ENCODE data around the gene CEP70. TPM values are rescaled to one million over a fixed set of nuclear protein-coding genes. Genes with fewer than 3 reads are reported as not detected.
A peak's percentile ranks its signal among the peaks of the same experiment; 100 is the strongest.

CEP70 gene
- polyA plus RNA-seq, 1 donor (not counting 4 experiments of a cell fraction or from before 2014, with no cell fraction given), result 11.4 TPM

DNA sequence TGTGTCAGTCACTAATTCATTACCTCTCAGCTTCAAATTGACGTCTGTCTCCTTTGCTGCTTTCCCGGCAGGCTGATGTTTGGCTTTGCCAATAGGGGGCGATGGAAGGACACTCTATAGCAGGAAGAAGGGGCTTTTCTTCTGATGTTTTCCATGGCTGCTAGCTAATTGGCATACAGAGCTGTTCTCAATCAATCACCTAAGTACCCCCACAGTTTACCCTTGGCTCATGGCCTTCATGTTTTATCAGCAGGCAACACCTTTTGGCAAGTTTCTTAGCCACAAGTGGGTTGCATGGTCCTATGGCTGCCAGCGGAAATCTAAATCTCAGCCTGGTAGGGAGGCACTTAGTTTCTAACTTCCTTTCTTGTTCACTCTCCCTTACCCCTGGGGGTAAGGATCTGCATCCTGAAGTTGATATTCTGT is 114.6 kb downstream of the CEP70 start:
- Histone ChIP-seq H3K79me2 (ENCODE audit: control insufficient read depth, insufficient read depth, low read length) (no peaks in the 10 kb centered on the region), H3K27me3 (ENCODE audit: control insufficient read depth, extremely low read depth, insufficient read depth, low read length) (no peaks in the 10 kb centered on the region), H3K9me1 (ENCODE audit: control insufficient read depth, extremely low read depth, insufficient read depth, low read length) (no peaks in the 10 kb centered on the region), H3K4me3 (ENCODE audit: control insufficient read depth in 2 of 3, extremely low read depth in 1 of 3, insufficient read depth in 2 of 3, low read depth in 1 of 3, low read length in 3 of 3) (no peak overlapping the region), H3K4me2 (ENCODE audit: control insufficient read depth, extremely low read depth, insufficient read depth, low read depth, low read length) (no peak overlapping the region), H4K20me1 (ENCODE audit: control insufficient read depth, extremely low read depth, insufficient read depth, low read length) (no peaks in the 10 kb centered on the region), H3K36me3 (ENCODE audit: control insufficient read depth in 2 of 2, extremely low read depth in 1 of 2, insufficient read depth in 2 of 2, low read length in 2 of 2) (no peaks in the 10 kb centered on the region), H2AFZ (ENCODE audit: control insufficient read depth, low read length) (no peak overlapping the region), H3K4me1 (ENCODE audit: control insufficient read depth, extremely low read depth, insufficient read depth, low read length) (no peaks in the 10 kb centered on the region), H3K9ac (ENCODE audit: control insufficient read depth, extremely low read depth, insufficient read depth, low read length) (no peak overlapping the region), H3K9me3 (ENCODE audit: control insufficient read depth, low read depth, low read length) (no peaks in the 10 kb centered on the region), H3K27ac (ENCODE audit: control insufficient read depth, insufficient read depth, low read length) (no peak overlapping the region)
- TF ChIP-seq, protein P1, sequence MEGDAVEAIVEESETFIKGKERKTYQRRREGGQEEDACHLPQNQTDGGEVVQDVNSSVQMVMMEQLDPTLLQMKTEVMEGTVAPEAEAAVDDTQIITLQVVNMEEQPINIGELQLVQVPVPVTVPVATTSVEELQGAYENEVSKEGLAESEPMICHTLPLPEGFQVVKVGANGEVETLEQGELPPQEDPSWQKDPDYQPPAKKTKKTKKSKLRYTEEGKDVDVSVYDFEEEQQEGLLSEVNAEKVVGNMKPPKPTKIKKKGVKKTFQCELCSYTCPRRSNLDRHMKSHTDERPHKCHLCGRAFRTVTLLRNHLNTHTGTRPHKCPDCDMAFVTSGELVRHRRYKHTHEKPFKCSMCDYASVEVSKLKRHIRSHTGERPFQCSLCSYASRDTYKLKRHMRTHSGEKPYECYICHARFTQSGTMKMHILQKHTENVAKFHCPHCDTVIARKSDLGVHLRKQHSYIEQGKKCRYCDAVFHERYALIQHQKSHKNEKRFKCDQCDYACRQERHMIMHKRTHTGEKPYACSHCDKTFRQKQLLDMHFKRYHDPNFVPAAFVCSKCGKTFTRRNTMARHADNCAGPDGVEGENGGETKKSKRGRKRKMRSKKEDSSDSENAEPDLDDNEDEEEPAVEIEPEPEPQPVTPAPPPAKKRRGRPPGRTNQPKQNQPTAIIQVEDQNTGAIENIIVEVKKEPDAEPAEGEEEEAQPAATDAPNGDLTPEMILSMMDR (optimal IDR thresholded peaks at IDR 0.05 in 1 of 3, IDR thresholded peaks at IDR 0.05 in 1 of 3, conservative IDR thresholded peaks at IDR 0.05 in 1 of 3; ENCODE audit: extremely low read depth in 1 of 3, insufficient read depth in 2 of 3, low read length in 3 of 3), result peak; percentile 81 to 90 (median 84)
- TF ChIP-seq EZH2 (IDR thresholded peaks at IDR 0.05; ENCODE audit: low read length), result no peak
- dilution Hi-C loops (cut with MboI; ENCODE audit: extremely low pct_ligation_motif_present, low sequenced_read_pairs), result no loop called here
- DNase-seq (ENCODE audit: low read depth, low spot score), result no peak
- peak; percentile 59 for FAIRE-seq

DNA sequence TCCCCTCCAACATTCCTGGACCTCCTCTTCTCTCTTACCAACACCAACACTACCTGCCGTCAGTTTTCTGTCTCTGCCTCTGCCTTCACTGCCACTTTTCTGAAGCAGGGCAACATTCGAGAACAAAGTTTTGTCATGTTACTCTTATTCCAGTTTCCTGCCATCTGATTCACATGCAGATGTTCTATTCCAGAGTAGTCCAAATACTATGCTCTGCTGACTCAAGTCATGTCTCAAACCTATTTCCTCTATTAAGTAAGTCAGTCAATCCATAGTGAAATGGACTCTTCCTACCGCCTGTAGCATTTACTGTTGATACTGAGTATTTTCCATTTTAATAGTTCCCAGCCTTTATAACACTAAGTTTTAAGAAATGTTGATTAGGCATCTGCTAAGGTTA is 116.3 kb downstream of the CEP70 start:
- no peaks in the 10 kb centered on the region for H3K27me3 ChIP-seq (ENCODE audit: control insufficient read depth, extremely low read depth, insufficient read depth, low read length)
- no peak overlapping the region for H3K9ac ChIP-seq (ENCODE audit: control insufficient read depth, extremely low read depth, insufficient read depth, low read length)
- dilution Hi-C loops (cut with MboI; ENCODE audit: extremely low pct_ligation_motif_present, low sequenced_read_pairs), result no loop called here
- no peak overlapping the region for H3K4me3 ChIP-seq (ENCODE audit: control insufficient read depth in 2 of 3, extremely low read depth in 1 of 3, insufficient read depth in 2 of 3, low read depth in 1 of 3, low read length in 3 of 3)
- DNase-seq (ENCODE audit: low read depth, low spot score) (no peak), FAIRE-seq (no peak)
- H3K9me3 ChIP-seq (ENCODE audit: control insufficient read depth, low read depth, low read length), result no peaks in the 10 kb centered on the region
- H3K4me1 ChIP-seq (ENCODE audit: control insufficient read depth, extremely low read depth, insufficient read depth, low read length), result no peaks in the 10 kb centered on the region
- H3K79me2 ChIP-seq (ENCODE audit: control insufficient read depth, insufficient read depth, low read length), result no peaks in the 10 kb centered on the region
- H4K20me1 ChIP-seq (ENCODE audit: control insufficient read depth, extremely low read depth, insufficient read depth, low read length), result no peaks in the 10 kb centered on the region
- no peak overlapping the region for H3K27ac ChIP-seq (ENCODE audit: control insufficient read depth, insufficient read depth, low read length)
- no peaks in the 10 kb centered on the region for H3K36me3 ChIP-seq (ENCODE audit: control insufficient read depth in 2 of 2, extremely low read depth in 1 of 2, insufficient read depth in 2 of 2, low read length in 2 of 2)
- no peak overlapping the region for H2AFZ ChIP-seq (ENCODE audit: control insufficient read depth, low read length)
- TF ChIP-seq, protein P1 (optimal IDR thresholded peaks at IDR 0.05 in 1 of 3, IDR thresholded peaks at IDR 0.05 in 1 of 3, conservative IDR thresholded peaks at IDR 0.05 in 1 of 3; ENCODE audit: extremely low read depth in 1 of 3, insufficient read depth in 2 of 3, low read length in 3 of 3), result no peak
- no peak for TF ChIP-seq EZH2 (IDR thresholded peaks at IDR 0.05; ENCODE audit: low read length)
- no peaks in the 10 kb centered on the region for H3K9me1 ChIP-seq (ENCODE audit: control insufficient read depth, extremely low read depth, insufficient read depth, low read length)
- no peak overlapping the region for H3K4me2 ChIP-seq (ENCODE audit: control insufficient read depth, extremely low read depth, insufficient read depth, low read depth, low read length)
